ENCODE data around the gene DHX9. TPM values are rescaled to one million over a fixed set of nuclear protein-coding genes. Genes with fewer than 3 reads are reported as not detected.
"Not testable (repeated sequence)": the region's sequence is repeated elsewhere in the genome, so short reads cannot be mapped to it uniquely, and the experiment has no call there.

The DHX9 gene
- total RNA-seq, 1 donor from 2014 or later = 65.3 TPM

DNA sequence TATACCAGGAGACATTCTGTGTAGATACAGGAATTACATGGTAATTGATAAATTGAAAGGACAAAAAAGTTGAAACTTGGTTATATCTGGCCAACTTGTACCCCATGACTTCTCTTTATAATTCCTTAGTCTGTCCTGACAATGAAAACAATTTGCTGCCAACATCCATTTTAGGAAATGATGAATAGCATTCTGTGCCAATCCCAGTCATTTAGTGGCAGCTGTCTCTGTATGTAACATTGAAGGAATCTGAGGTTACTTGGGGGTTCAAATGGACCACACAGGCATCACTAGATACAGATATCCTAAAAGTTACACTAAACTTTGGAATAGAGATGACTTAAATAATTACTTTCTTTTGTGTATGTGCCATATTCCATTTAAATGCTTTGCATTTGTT is 38.2 kb downstream of the DHX9 start:
- DNase-seq (ENCODE audit: missing footprints) = no peak
- ATAC-seq = no peak
- intact Hi-C loops (cut with DNase I) = loop anchor here (10.0 kb wide), 1 partner anchor 257 kb away; no protein-coding TSS in a partner anchor

DNA sequence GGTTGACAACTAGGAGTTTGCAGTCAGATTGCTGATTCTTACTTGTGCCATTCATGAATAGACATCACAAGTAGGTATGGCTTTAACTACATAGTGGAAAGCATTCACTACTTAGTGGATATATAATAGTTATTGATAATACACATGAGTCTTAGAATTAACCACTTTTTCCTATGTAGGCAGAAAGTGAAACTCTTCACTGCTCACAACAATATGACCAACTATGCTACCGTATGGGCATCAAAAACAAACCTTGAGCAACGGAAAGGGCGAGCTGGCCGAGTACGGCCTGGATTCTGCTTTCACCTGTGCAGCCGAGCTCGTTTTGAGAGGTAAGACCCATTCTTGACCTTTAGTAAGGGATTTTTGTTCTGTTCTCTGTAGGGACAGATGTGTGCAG is 38.7 kb downstream of the DHX9 start:
- ATAC-seq = no peak
- intact Hi-C loops (cut with DNase I) = loop anchor here (10.0 kb wide), 1 partner anchor 257 kb away; no protein-coding TSS in a partner anchor
- DNase-seq (ENCODE audit: missing footprints) = no peak

DNA sequence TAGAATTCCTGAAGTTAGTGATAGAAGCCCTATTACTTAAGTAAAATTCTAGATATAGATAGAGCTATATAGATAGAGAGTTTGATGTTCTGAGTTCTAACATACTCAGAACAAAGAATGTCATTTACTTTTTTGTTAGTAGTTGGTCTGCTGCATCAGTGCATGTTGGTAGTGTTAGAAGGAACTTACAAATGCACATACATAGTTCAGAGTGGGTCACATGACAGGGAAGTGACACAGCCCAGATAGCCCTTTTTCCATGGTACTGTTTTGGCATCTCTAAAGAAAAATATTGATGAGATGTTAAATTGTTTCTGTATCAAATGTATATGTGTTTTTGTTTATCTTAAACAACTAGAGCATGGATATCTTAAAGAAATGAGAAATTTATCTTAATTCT is 45.7 kb downstream of the DHX9 start:
- ATAC-seq (no peak), DNase-seq (ENCODE audit: missing footprints) (no peak)
- intact Hi-C loops (cut with DNase I) = no loop called here

DNA sequence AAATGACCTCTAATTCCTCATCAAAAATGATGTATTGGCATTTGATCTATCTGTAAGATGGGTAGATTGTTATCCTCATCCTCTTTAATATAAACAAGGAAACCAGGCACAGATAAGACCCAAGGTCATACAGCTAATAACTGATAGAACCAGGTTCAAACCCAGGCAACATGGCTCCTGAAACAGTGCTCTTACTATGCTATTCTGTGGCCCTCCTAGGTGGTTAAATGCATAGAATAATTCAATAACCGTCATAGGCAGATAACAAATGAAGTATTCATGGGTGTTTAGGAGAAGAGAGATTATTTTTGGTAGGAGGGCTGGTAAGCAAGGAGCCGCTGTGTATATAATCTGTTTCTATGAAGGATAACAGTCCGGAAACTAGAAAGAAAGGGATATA is 46.4 kb downstream of the DHX9 start:
- DNase-seq (ENCODE audit: missing footprints) = no peak
- intact Hi-C loops (cut with DNase I) = no loop called here
- no peak for ATAC-seq

DNA sequence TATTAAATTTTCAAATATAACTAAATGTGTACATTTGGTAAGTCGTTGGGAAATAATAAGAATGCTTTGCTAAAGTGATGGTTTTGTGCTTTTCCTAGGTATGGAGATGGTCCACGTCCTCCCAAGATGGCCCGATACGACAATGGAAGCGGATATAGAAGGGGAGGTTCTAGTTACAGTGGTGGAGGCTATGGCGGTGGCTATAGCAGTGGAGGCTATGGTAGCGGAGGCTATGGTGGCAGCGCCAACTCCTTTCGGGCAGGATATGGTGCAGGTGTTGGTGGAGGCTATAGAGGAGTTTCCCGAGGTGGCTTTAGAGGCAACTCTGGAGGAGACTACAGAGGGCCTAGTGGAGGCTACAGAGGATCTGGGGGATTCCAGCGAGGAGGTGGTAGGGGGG is 47.8 kb downstream of the DHX9 start:
- intact Hi-C loops (cut with DNase I) = no loop called here
- DNase-seq (ENCODE audit: missing footprints) = no peak
- ATAC-seq = no peak

DNA sequence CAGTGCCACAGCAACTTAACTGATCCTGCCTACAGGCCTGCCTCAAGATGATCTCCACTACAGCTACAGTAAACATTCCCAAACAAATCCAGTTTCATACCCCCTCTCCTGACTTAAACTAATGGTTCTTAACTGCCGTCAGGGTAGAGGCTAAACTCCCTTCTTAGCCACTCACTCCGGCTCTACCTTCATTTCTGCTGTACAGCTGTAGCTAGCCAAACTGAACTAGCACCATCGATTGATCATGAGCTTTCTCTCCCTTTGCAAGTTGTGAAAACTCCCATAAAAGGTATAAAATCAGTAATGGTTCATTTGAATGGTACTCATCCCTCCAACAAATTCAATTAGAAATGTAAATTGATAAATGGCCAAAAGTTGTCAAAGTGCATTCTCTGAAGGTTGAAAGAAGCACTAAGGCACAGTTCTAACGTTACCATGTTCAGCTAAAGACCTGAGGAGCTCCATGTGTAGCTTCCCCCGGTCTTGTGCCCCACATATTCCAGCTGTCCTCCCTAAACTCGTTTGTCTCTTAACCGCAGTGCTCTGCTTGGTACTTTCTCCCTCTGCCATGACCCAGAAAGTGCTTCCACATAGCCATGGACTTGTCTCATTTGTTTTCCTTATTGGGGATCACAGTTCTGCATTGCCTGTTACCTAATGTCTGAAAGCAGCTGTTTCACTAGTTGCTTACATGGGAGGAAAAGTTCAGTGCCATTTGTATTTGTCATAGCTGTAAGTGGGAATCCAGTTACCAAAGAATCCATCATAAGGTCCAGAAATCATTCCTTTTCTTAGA is 49.8 kb downstream of the DHX9 start:
- no peak for ATAC-seq
- DNase-seq (ENCODE audit: missing footprints) = no peak
- intact Hi-C loops (cut with DNase I) = loop anchor here (1.0 kb wide), 1 partner anchor 39 kb away; no protein-coding TSS in a partner anchor

DNA sequence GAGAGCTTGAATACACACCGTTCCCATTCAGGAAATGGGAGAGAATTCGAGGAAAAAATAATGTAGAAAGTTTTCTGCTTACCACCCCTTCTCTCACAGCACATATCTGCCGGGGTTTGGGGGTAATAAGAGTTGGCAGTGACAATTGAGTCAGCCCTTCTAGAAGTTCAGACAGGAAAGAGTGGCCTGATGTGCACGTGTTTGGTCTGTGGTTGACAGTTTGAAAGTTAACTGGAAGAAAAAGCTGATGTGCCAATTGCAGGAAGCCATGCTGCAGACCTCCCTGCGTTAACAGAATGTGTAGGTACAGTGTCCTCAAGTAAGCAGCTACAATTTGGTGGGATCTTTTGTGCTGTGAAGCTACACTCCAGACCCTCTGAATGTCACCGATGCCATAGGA is 50.9 kb downstream of the DHX9 start:
- DNase-seq (ENCODE audit: missing footprints) (no peak), ATAC-seq (no peak)
- intact Hi-C loops (cut with DNase I) = loop anchor here (1.0 kb wide), 1 partner anchor 40 kb away; no protein-coding TSS in a partner anchor

DNA sequence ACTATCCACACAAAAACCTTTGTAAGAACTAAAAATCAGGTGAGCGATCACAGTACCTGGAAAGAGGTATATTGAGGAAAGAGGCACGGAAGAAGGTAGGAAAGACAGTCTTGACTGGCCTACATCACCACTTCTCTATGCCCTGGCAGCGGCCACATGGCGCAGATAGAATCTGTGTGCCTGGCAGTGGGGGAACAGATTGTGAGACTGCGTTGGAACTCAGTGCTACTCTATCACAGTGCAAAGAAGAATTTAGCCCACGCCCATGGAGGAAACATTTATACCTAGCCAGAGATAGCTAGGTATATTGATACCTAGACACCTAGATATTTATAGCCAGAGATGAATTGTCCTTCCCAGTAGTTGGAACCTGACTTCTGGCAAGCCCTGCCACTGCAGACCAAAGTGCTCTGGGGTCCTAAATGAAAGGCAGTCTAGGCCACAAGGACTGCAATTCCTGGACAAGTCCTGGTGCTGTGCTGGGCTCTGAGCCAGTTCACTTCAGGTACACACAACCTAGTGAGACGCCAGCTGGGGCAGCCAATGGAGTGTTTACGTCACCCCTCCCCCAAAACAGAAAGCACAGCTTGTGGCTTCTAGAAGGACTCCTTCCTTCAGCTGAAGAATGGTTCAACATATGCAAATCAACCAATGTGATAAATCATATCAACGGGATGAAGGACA is 51.9 kb downstream of the DHX9 start:
- intact Hi-C loops (cut with DNase I) = no loop called here
- DNase-seq (ENCODE audit: missing footprints) (no peak), ATAC-seq (no peak)

DNA sequence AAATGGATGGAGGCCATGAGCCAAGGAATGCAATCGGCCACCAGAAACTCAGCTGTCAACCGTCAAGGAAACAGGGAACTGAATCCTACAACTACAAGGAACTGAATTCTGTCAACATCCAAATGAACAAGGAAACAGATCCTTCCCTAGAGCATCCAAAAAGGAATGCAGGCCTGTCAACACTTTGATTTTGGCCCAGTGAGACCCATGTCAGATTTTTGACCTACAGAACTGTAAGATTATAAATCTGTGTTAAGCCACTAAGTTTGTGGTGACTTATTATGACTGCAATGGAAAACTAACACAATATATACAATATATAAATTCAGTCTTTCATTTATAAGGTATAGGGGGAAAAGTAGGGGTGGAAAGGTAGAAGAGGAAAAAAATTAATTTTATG is 58.5 kb downstream of the DHX9 start:
- ATAC-seq (no peak), DNase-seq (ENCODE audit: missing footprints) (no peak)
- intact Hi-C loops (cut with DNase I) = no loop called here

DNA sequence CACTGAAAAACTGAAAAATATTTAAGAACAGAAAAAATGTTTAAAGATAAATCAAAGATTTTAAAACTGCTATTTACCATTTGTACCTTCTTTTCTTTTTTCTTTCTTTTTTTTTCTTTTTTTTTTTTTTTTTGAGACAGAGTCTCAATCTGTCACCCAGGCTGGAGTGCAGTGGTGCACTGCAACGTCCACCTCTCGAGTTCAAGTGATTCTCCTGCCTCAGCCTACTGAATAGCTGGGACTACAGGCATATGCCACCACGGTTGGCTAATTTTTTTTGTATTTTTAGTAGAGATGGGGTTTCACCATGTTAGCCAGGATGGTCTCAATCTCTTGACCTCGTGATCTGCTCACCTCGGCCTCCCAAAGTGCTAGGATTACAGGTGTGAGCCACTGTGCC is 62.8 kb downstream of the DHX9 start:
- DNase-seq (ENCODE audit: missing footprints); ATAC-seq; intact Hi-C loops (cut with DNase I): not testable (repeated sequence)

DNA sequence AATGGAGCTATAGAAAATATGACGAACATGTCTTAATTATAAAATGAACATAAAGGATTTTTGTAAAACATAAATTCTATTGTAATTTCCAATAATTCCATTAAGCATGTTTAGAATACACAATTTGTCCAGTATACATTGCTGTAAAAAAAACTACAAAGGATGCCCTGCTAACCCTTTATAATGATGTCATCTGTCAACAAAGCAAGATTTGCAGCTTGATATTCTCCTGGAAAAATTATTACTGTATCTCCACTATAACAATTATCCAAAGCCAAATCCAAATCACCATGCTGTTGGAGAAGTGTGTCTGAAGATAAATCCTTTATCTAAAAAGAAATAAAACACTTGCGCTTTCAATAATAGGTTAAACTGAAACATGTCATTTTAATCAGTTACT is 66.2 kb downstream of the DHX9 start:
- DNase-seq (ENCODE audit: missing footprints) = no peak
- intact Hi-C loops (cut with DNase I) = no loop called here
- ATAC-seq = no peak

DNA sequence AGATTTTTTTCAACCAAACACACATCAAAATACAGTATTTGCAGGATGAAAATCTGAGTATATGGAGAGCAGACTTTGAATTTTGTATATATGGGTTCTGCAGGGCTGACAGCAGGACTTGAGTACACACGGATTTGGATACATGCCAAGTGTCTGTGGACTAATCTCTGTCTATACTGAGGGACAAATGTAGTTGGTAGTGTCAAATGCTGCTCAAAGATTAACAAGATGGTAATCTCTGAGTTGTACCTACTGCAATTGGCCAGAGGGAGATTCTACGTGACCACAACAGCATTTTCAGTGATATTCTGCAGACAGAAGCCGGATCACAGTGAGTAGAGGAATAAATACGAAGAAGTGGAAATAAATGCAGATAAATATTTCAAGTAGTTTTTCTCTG is 70.4 kb downstream of the DHX9 start:
- DNase-seq (ENCODE audit: missing footprints) = no peak
- intact Hi-C loops (cut with DNase I) = no loop called here
- no peak for ATAC-seq

DNA sequence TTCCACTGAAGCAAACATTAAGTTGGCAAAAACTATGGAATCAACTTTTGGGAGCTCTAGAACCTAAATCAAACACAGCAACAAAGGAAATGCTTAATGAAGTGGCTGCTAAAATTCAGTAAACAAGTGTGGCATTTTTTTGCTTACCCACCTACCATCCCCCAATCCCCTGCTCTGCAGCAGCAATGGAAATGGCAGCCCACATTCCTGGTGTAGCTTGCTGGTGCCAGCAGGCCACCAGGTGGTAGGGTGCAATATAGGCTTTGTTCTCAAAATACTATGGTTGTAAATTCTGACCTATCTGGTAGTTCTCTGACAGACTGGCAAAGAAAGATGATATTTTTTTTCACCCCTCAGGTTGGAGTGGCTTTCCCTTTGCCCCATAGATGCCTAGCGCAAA is 71.0 kb downstream of the DHX9 start:
- intact Hi-C loops (cut with DNase I) = no loop called here
- DNase-seq (ENCODE audit: missing footprints) = no peak
- ATAC-seq = no peak

DNA sequence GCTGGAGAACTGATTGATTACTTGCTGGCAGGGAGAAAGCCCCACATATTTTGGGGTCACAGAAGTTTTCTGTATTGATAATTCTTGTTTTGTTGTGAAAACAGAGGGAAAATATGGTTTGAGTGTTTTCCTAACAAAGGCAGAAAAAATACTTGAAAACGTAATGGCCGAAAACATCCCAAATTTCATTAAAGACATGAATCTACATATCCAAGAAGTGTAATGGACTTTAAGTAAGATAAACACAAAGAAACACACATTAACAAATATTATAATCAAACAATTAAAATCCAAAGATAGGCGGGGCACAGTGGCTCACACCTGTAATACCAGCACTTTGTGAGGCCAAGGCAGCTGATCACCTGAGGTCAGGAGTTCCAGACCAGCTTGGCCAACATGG is 74.3 kb downstream of the DHX9 start:
- no peak for DNase-seq (ENCODE audit: missing footprints)
- ATAC-seq = no peak
- intact Hi-C loops (cut with DNase I) = no loop called here

DNA sequence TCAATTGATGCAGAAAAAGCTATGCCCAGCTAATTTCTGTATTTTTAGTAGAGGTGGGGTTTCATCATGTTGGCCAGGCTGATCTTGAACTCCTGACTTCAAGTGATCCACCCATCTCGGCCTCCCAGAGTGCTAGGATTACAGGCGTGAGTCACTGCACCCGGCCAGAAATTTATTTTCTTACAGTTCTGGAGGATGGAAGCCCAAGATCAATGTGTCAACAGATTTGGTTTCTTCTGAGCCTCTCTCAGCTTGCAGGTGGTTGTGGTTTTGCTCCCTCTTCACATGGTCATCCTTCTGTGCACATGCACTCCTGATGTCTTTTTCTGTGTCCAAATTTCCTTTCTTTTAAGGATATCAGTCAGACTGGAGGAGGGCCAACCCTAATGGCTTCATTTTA is 78.2 kb downstream of the DHX9 start:
- no peak for DNase-seq (ENCODE audit: missing footprints)
- ATAC-seq = no peak
- intact Hi-C loops (cut with DNase I) = no loop called here

DNA sequence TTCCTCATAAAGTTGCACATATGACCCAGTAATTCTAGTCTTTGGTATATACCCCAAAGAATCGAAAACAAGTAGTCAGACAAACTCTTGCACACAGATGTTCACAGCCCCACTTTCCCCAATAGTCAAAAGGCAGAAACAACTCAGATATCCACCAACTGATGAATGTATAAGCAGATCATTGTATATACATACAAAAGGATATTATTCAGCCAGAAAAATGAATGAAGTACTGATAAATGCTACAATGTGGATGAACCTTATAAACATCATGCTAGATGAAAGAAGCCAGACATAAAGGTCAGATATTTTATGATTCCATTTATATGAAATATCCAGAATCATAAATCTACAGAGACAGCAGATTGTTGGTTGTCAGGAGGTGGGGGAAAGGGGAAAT is 86.5 kb downstream of the DHX9 start:
- DNase-seq (ENCODE audit: missing footprints) (no peak), ATAC-seq (no peak)
- intact Hi-C loops (cut with DNase I) = no loop called here

DNA sequence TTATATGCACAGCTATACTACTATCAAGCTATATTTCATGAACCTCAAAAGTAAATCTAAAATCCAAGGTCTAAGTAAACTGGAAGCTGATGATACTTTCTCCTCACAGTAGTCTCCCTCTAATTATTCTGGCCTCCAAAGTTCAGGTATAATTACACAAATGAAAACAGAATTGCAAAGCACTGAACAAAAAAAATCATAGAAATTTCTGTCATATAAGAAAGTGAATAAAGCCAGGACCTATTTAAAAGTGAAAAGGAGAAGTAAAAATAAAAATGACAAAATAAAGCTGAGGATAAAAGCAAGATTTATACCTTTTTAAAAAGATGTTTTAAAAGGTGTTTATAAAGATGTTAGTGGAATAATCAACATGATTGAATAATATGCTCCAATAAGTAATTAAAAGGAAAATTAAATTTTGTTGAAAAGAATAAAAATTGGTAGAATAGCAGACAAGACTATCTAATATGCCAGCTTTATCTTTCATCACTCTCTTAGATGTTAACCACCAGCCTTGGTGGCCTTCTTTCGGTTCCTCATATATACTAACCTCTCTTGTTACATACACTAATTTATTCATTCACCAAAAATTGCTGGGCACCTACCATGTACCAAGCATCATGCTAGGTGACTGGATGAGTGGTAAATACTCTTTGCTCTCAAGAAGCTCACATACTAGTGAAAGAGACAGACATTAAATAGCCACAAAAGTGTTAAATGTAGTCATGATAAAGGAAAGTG is 88.7 kb downstream of the DHX9 start:
- intact Hi-C loops (cut with DNase I) = no loop called here
- DNase-seq (ENCODE audit: missing footprints) = no peak
- no peak for ATAC-seq

DNA sequence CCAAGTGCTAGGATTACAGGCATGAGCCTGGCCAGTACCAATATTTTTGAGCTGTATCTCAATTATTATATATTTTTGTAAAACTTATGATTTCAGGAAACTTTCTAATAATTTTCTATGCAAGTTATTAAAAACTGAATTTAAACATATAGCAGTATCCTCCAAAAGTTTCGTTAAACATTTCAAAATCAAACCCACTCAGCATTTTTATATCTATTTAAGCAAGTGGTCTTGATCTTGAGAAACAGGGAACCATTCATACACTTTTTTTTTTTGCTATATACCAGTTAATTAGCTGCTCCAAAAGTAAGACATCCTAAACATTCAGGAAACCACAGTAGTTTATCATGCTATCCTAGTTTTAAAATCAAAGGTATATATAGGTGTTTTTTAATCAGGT is 91.8 kb downstream of the DHX9 start:
- intact Hi-C loops (cut with DNase I) = no loop called here
- no peak for ATAC-seq
- DNase-seq (ENCODE audit: missing footprints) = no peak

DNA sequence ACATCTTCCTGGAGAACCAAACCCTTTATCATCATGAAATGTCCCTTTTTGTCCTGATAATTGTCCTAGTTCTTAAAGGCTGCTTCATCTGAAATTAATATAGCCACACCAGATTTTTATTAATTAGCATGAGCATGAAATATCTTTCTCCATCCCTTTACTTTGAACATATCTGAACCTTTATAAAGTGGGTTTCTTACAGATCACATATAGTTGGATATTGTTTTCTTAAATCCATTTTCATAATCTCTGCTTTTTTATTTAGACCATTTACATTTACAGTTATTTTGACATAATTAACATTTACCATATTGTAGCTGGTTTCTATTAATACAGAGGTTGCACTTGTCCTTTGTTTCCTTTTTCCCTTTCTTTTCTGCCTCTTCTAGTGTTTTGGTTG is 96.6 kb downstream of the DHX9 start:
- DNase-seq (ENCODE audit: missing footprints) (no peak), ATAC-seq (no peak)
- intact Hi-C loops (cut with DNase I) = no loop called here

Measured in Right ventricle myocardium inferior (tissue), 1 donor.